OCI-LY3 (cell line): Measurements from ENCODE around the gene CEP131.

ENCODE experiments used
- H2AFZ ChIP-seq: fragments of 200-600, 300-600 bp; shearing (Covaris generic); 2 replicates; pipeline ENCODE4 v1.6.0; 2014; ENCODE audit warnings: antibody characterized with exemption, low read depth, low read length
- H3K27ac ChIP-seq: fragments of 200-600, 300-600 bp; sonication (generic); 2 replicates; pipeline ENCODE4 v1.5.1; 2014; ENCODE audit warnings: mild to moderate bottlenecking, low read length, moderate library complexity, mixed read lengths
- H3K27me3 ChIP-seq: fragments of 200-600, 300-600 bp; sonication (generic); 2 replicates; pipeline ENCODE4 v1.6.1; 2014; ENCODE audit warnings: low read depth, low read length, mixed read lengths
- H3K36me3 ChIP-seq: fragments of 200-600, 300-600 bp; sonication (generic); replicated peaks from 2 replicates; pipeline ENCODE3; 2014; ENCODE audit warnings: low read depth, low read length, mixed read lengths
- H3K4me1 ChIP-seq: fragments of 300-600, 200-600 bp; sonication (generic); 2 replicates; pipeline ENCODE4 v1.6.1; 2014; ENCODE audit warnings: low read length, mixed read lengths
- H3K4me2 ChIP-seq: fragments of 200-600, 300-600 bp; sonication (generic); 2 replicates; pipeline ENCODE4 v1.6.1; 2014; ENCODE audit warnings: low read length, mixed read lengths
- H3K4me3 ChIP-seq: fragments of 300-600, 200-600 bp; sonication (generic); 2 replicates; pipeline ENCODE4 v1.5.1; 2014; ENCODE audit warnings: antibody characterized with exemption, mild to moderate bottlenecking, low read length, moderate library complexity
- H3K79me2 ChIP-seq: fragments of 300-600, 200-600 bp; shearing (Covaris generic); 2 replicates; pipeline ENCODE4 v1.6.1; 2014; ENCODE audit warnings: mild to moderate bottlenecking, low read length, mixed read lengths
- H3K9ac ChIP-seq: fragments of 300-600, 200-600 bp; shearing (Covaris generic); 2 replicates; pipeline ENCODE4 v1.6.0; 2014; ENCODE audit warnings: mild to moderate bottlenecking, low read length, moderate library complexity
- H3K9me3 ChIP-seq: fragments of 200-600, 300-600 bp; shearing (Covaris generic); 2 replicates; pipeline ENCODE4 v1.6.1; 2014; ENCODE audit warnings: low read length, mixed read lengths; ENCODE audit not compliant: insufficient read depth
- H4K20me1 ChIP-seq: fragments of 200-600, 300-600 bp; sonication (generic); 2 replicates; pipeline ENCODE4 v1.6.1; 2016; ENCODE audit warnings: low read length, mixed read lengths; ENCODE audit not compliant: insufficient read depth
- CTCF ChIP-seq: fragments of 200-600, 300-600 bp; sonication (generic); IDR thresholded peaks from 2 replicates; pipeline ENCODE4 v1.5.1; 2014; ENCODE audit warnings: antibody characterized with exemption, low read length, low read depth
- EZH2phosphoT487 ChIP-seq: fragments of 200-600 bp; shearing (Covaris generic); IDR thresholded peaks from 2 replicates; pipeline ENCODE4 v1.6.1; 2018; ENCODE audit warnings: antibody characterized with exemption, mixed run types, low read depth

The CEP131 gene

GRCh38 chr17:81245024-81245664 is 22.4 kb upstream of the CEP131 start:
- 0 out of 2 replicates have a peak overlapping the region, but pooled peaks have one; percentile 6 for H3K27ac ChIP-seq
- no peak overlapping the region for H3K9ac ChIP-seq
- 0 out of 2 replicates have a peak overlapping the region, but pooled peaks have one; percentile 24 for H3K4me2 ChIP-seq
- H3K36me3 ChIP-seq = peaks cover 20% of the 10 kb centered on the region
- peaks cover 19% of the 10 kb centered on the region for H3K79me2 ChIP-seq
- peaks cover 22% of the 10 kb centered on the region for H3K4me1 ChIP-seq
- H3K9me3 ChIP-seq = no peaks in the 10 kb centered on the region
- no peak overlapping the region for H3K4me3 ChIP-seq
- H2AFZ ChIP-seq = no peak overlapping the region
- H4K20me1 ChIP-seq = peaks cover 9% of the 10 kb centered on the region; the same call in 1 of the 2 replicates
- no peak for TF ChIP-seq EZH2phosphoT487
- no peaks in the 10 kb centered on the region for H3K27me3 ChIP-seq

GRCh38 chr17:81244358-81245023 is 21.7 kb upstream of the CEP131 start:
- peaks cover 22% of the 10 kb centered on the region for H3K36me3 ChIP-seq
- H3K4me2 ChIP-seq = 0 out of 2 replicates have a peak overlapping the region, but pooled peaks have one; percentile 24
- H3K4me1 ChIP-seq = peaks cover 25% of the 10 kb centered on the region
- H4K20me1 ChIP-seq = peaks cover 7% of the 10 kb centered on the region; the same call in 1 of the 2 replicates
- no peaks in the 10 kb centered on the region for H3K9me3 ChIP-seq
- no peak overlapping the region for H3K9ac ChIP-seq
- no peak overlapping the region for H2AFZ ChIP-seq
- no peak for TF ChIP-seq CTCF
- no peak for TF ChIP-seq EZH2phosphoT487
- no peak overlapping the region for H3K4me3 ChIP-seq
- H3K79me2 ChIP-seq = peaks cover 25% of the 10 kb centered on the region
- no peaks in the 10 kb centered on the region for H3K27me3 ChIP-seq
- H3K27ac ChIP-seq = 0 out of 2 replicates have a peak overlapping the region, but pooled peaks have one; percentile 6

- peaks cover 33% of the 10 kb centered on the region for H3K79me2 ChIP-seq
- no peaks in the 10 kb centered on the region for H3K27me3 ChIP-seq
- H4K20me1 ChIP-seq = 0 out of 2 replicates have a peak, but pooled peaks cover 7% of the 10 kb centered on the region
- no peak overlapping the region for H2AFZ ChIP-seq
- no peak overlapping the region for H3K9ac ChIP-seq
- no peak overlapping the region for H3K27ac ChIP-seq
- peaks cover 25% of the 10 kb centered on the region for H3K4me1 ChIP-seq
- H3K36me3 ChIP-seq = peaks cover 22% of the 10 kb centered on the region
- no peak overlapping the region for H3K4me2 ChIP-seq
- H3K9me3 ChIP-seq = no peaks in the 10 kb centered on the region
- H3K4me3 ChIP-seq = no peak overlapping the region
- no peak for TF ChIP-seq EZH2phosphoT487
- TF ChIP-seq CTCF = no peak
Measured at GRCh38 chr17:81243333-81243664, 20.5 kb upstream of the CEP131 start.

GRCh38 chr17:81242421-81243332 is 19.9 kb upstream of the CEP131 start:
- Histone ChIP-seq H3K36me3 (peaks cover 22% of the 10 kb centered on the region), H4K20me1 (0 out of 2 replicates have a peak, but pooled peaks cover 7% of the 10 kb centered on the region), H3K27me3 (no peaks in the 10 kb centered on the region), H3K4me2 (no peak overlapping the region), H3K4me1 (peaks cover 30% of the 10 kb centered on the region), H3K9ac (no peak overlapping the region), H3K4me3 (no peak overlapping the region), H3K79me2 (peaks cover 39% of the 10 kb centered on the region), H3K27ac (no peak overlapping the region), H3K9me3 (no peaks in the 10 kb centered on the region), H2AFZ (no peak overlapping the region)
- TF ChIP-seq EZH2phosphoT487 (no peak), CTCF (no peak)
